Hypothalamus (tissue), 51 donors: ENCODE results near the gene CYP2J2.
A peak's percentile ranks its signal among the peaks of the same experiment; 100 is the strongest.
"Not testable (repeated sequence)": the region's sequence is repeated elsewhere in the genome, so short reads cannot be mapped to it uniquely, and the experiment has no call there.

Source experiments
- DNase-seq, 51 donors: peaks; one replicate each; lab custom pipeline; 2025; lab: John Stamatoyannopoulos, UW

CYP2J2 gene

GRCh38 chr1:59921258-59921899, 5.2 kb downstream of the CYP2J2 start:
- DNase-seq = not testable (repeated sequence)

DNA sequence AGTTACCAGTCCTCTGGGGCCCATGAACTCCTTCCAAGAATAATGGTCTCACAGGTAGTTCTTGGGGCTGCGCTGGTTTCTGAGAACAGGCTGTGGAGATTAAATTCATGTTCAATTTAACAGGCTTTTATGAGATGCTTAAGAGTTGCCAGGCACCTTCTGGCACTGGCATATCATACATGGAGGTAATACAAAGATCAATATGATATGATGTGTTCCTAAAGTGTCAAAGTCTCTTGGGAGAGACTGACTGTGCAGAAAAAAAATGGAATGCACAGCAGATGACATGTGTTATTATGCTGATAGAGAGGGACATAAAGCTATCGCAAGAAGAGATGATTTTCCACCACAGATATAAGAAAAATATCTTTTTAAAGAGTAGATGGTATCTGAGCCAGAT, 6.8 kb downstream of the CYP2J2 start:
- DNase-seq = no peak

GRCh38 chr1:59917785-59918180, 8.8 kb downstream of the CYP2J2 start:
- DNase-seq = peak in 1 of 51 donors; percentile 8

- peak in 42 of 51 donors; percentile 7 to 91 (median 61) for DNase-seq
Observed at GRCh38 chr1:59917026-59917784, 9.4 kb downstream of the CYP2J2 start.

DNA sequence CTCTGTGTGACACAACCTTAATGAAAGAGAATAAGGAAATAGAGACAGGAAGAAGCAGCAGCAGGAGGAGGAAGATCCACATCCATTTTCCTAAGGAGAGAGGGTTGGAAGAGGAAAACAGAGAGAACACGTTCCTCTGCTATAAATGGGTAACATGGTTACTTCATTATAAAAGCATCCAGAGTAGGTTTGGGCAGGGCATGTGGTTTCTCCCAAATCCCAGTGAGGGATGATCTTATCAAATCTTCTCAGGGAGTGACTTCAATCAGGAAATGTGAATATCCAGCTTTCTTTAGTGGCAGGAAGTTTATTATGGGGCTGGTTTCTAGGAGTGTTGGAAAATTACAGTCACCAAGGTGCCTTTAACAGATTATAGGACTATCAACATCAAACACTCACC, 11.1 kb downstream of the CYP2J2 start:
- no peak for DNase-seq

DNA sequence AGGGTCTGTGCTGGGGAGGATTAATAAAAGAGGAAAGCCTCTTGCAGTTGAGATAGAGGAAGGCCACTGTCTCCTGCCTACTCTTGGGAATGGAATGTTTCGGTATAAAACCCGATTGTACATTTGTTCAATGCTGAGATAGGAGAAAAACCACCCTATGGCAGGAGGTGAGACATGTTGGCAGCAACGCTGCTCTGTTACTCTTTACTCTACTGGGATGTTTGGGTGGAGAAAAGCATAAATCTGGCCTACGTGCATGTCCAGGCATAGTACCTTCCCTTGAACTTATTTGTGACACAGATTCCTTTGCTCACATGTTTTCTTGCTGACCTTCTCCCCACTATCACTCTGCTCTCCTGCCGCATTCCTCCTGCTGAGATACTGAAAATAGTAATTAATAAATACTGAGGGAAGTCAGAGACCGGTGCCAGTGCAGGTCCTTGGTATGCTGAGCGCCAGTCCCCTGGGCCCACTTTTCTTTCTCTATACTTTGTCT, 11.7 kb downstream of the CYP2J2 start:
- not testable (repeated sequence) for DNase-seq

- no peak for DNase-seq
Observed at GRCh38 chr1:59908682-59909081, 17.9 kb downstream of the CYP2J2 start.

GRCh38 chr1:59908084-59908483, 18.5 kb downstream of the CYP2J2 start:
- DNase-seq = no peak

GRCh38 chr1:59906931-59907330, 19.6 kb downstream of the CYP2J2 start:
- DNase-seq = no peak

DNA sequence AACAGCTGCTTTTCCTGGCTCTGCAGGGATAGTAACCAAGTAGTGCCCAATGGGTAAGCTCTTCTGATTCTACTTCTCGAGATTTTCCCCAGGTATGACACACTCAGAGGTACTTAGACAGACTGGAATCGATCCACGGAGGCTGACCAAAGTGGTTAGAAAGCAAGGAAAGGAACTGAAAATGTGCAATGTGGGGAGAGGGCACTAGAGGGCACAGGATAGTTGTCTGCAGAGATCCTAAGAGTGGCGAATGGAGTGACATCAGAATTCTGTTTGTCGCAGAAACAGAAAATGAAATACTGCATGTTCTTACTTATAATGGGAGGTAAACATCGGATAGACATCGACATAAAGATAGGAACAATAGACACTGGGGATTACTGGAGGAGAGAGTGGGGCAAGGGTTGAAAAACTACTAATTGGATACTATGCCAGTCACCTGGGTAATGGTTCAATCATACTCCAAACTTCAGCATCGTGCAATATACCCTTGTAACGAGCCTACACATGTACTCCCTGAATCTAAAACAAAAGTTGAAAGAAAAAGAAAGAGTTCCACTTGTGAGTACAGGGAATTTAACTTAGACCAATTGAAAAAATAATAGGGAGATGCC, 23.3 kb downstream of the CYP2J2 start:
- DNase-seq = peak in 27 of 51 donors; percentile 2 to 69 (median 27)

- DNase-seq = no peak
Observed at GRCh38 chr1:59901770-59902388, 24.7 kb downstream of the CYP2J2 start.

- DNase-seq = no peak
Observed at GRCh38 chr1:59900640-59901039, 25.9 kb downstream of the CYP2J2 start.

DNA sequence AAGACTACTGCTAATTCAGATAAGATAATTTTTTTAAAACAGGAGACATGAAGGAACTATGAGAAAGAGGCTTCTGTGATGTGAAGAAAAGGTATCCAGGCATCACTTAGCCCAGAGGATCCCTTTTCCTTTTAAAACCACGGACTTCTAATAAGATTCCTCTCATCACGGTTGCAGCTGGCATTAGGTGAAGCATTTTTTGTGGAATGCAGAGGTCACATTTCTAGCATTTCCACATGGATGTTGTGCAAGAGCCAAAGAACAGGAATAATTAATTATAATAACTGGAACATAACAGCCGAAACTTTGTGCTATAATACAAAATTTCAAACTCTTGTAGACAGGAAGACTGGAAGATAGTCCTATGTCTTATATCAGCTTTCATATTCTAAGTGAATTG, 27.6 kb downstream of the CYP2J2 start:
- no peak for DNase-seq

DNA sequence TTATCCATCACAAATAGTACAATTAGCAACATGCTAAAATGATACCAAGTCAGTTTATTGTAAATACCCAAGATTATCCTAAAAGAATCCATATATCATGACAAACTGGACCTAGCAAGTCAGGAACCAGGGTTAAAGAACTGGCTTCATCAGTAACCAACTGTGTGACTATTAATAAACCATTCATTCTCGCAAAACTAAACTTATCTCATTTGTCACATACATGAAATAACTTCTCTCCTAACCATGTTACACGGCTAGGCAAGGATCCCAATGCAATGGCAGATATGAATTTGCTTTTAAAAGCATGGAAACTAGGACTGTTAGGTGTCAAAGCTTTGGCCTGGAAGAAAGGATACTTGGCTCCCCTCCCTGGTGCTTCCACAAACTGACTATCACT, 29.4 kb downstream of the CYP2J2 start:
- DNase-seq = no peak

DNA sequence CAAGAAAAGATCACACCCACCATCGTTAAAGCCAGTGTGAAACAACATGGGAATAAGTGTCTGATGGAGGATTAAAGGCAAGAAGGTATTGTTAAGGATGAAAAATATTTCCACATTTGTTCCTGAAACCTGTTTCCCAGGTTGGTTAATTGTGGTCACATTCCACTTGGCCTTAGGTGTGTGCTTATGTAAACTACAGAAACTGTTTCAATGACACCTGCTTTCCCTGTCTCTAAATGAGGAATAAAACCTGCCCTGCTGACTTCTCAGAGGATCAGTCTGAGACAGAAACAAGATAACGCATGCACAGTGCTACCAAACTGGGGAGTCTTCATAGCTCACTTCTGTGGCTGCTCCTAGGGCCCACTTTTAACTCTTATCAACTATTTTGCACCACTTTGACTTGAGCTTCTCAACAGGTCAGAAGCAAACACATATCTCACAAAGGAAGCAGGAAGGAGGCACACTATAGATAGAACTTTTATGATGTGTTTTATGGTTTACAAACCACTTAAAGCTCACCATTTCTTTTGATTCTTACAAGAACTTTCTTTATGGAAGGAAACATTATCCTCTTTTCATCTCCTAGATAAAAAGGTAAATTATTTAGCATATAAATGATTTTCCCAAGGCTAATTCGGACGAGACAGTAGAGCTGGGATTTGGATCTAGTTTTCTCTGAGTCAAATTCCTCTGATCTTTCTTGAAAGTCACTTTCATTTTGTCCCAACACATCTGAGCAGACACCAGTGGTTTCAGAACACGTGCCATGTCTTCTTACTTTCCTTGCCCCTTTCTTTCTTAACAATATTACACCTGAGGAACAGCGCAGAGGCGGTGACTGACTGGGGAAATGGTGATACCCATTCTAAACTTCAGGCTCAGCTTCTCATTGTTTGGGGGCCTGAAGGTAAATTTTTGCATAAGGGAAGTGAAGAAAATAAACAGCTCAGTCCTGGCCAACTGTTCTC, 33.4 kb downstream of the CYP2J2 start:
- DNase-seq = no peak

- DNase-seq = no peak
Observed at GRCh38 chr1:59885160-59885832, 41.3 kb downstream of the CYP2J2 start.

DNA sequence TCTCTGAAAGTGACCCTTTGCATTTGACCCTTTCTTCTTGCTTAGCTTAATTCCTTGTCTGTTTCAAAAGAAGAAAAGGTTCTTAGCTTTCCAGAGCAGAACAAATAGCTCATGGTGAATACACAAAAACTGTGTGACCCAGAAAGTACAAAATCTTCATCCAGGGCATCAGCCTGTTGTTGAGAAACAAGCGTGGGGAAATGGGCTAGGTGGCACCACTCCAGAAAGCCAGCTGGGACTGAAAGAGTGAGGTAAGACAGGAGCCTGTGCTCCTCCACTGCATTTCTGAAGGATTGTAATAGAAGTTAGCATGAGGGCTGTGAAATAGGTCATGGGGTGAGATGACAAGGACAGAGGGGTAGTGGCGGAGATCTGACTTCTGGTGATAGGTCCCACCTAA, 45.8 kb downstream of the CYP2J2 start:
- peak in 2 of 51 donors; percentile 6 to 12 for DNase-seq

DNA sequence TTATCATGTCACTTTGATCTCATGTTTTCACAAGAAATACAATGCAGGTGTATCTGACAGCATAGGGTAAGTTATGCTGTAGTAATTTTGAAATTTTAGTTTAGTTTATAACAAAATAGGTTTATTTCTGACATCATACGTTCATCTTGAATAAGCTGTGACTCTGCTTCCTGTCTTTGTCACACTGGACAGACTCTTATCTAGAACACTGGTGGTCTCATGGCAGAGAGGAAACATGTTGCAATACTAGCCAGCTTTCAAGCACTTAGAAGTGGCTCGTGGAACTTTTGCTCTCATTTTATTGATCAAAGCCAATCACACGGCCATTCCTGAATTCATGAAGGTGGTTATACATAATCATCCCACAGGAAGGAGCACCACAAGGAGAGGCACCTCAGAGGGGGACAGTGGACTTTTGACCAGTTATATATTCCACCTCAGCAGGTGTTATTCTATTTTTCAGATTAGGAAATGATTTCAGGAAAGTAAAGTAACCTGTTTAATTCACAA, 46.5 kb downstream of the CYP2J2 start:
- DNase-seq = no peak

- DNase-seq = peak in 32 of 51 donors; percentile 5 to 74 (median 33)
Observed at GRCh38 chr1:59879574-59879973, 47.0 kb downstream of the CYP2J2 start.
